Nephron progenitor cell (in vitro differentiated cells): ENCODE data around the gene ATRX.
"Not testable (repeated sequence)": the region's sequence is repeated elsewhere in the genome, so short reads cannot be mapped to it uniquely, and the experiment has no call there.

Experiments used
- DNase-seq: peaks from one replicate; pipeline ENCODE4 v3.0.0; 2021
- H3K27ac Mint-ChIP-seq: 2 replicates; pipeline ENCODE4 v1.8.0; 2021; ENCODE audit warnings: mild to moderate bottlenecking, moderate library complexity, mixed read lengths
- H3K27me3 Mint-ChIP-seq: 2 replicates; pipeline ENCODE4 v1.8.0; 2021; ENCODE audit warnings: mild to moderate bottlenecking, low read depth, mixed read lengths; ENCODE audit not compliant: poor library complexity
- H3K36me3 Mint-ChIP-seq: 2 replicates; pipeline ENCODE4 v1.8.0; 2021; ENCODE audit warnings: low read depth, mixed read lengths
- H3K4me1 Mint-ChIP-seq: 2 replicates; pipeline ENCODE4 v1.8.0; 2021; ENCODE audit warnings: mixed read lengths
- H3K4me3 Mint-ChIP-seq: 2 replicates; pipeline ENCODE4 v1.8.0; 2021; ENCODE audit warnings: mild to moderate bottlenecking, moderate library complexity, mixed read lengths
- H3K9me3 Mint-ChIP-seq: 2 replicates; pipeline ENCODE4 v1.8.0; 2021; ENCODE audit warnings: mild to moderate bottlenecking, moderate library complexity, mixed read lengths
- CTCF ChIP-seq: fragments of 200-600 bp; sonication (generic); IDR thresholded peaks from 2 replicates; pipeline ENCODE4 v1.5.0; 2021; ENCODE audit warnings: antibody characterized with exemption

Gene ATRX

GRCh38 chrX:77622672-77623071, 163.3 kb downstream of the ATRX start:
- Mint-ChIP-seq H3K36me3 (peaks cover 47% of the 10 kb centered on the region), H3K4me1 (peaks cover 16% of the 10 kb centered on the region), H3K27ac (peak overlapping the region; percentile 70), H3K4me3 (no peak overlapping the region), H3K27me3 (no peaks in the 10 kb centered on the region), H3K9me3 (peaks cover 46% of the 10 kb centered on the region)
- DNase-seq = no peak
- TF ChIP-seq CTCF = no peak

GRCh38 chrX:77622233-77622632, 163.8 kb downstream of the ATRX start:
- TF ChIP-seq CTCF = no peak
- no peaks in the 10 kb centered on the region for H3K27me3 Mint-ChIP-seq
- H3K4me3 Mint-ChIP-seq = no peak overlapping the region
- peak overlapping the region; percentile 70 for H3K27ac Mint-ChIP-seq
- peaks cover 16% of the 10 kb centered on the region for H3K4me1 Mint-ChIP-seq
- H3K36me3 Mint-ChIP-seq = peaks cover 46% of the 10 kb centered on the region
- H3K9me3 Mint-ChIP-seq = peaks cover 44% of the 10 kb centered on the region
- DNase-seq = no peak

- Mint-ChIP-seq H3K9me3 (peaks cover 40% of the 10 kb centered on the region), H3K36me3 (peaks cover 42% of the 10 kb centered on the region), H3K4me1 (peaks cover 16% of the 10 kb centered on the region)
- H3K27me3 Mint-ChIP-seq, H3K27ac Mint-ChIP-seq, H3K4me3 Mint-ChIP-seq, DNase-seq: not testable (repeated sequence)
Observed at GRCh38 chrX:77621453-77621852, 164.6 kb downstream of the ATRX start.

- no peak overlapping the region for H3K4me3 Mint-ChIP-seq
- peaks cover 10% of the 10 kb centered on the region for H3K9me3 Mint-ChIP-seq
- H3K27me3 Mint-ChIP-seq = no peaks in the 10 kb centered on the region
- H3K27ac Mint-ChIP-seq = no peak overlapping the region
- H3K36me3 Mint-ChIP-seq = peaks cover 27% of the 10 kb centered on the region
- H3K4me1 Mint-ChIP-seq = peaks cover 2% of the 10 kb centered on the region
- TF ChIP-seq CTCF = no peak
- no peak for DNase-seq
Observed at GRCh38 chrX:77617206-77617605, 168.8 kb downstream of the ATRX start.

- Mint-ChIP-seq H3K27ac (no peak overlapping the region), H3K36me3 (peaks cover 56% of the 10 kb centered on the region)
Observed at GRCh38 chrX:77603635-77604336, 182.2 kb downstream of the ATRX start.

GRCh38 chrX:77597511-77597910, 188.5 kb downstream of the ATRX start:
- no peaks in the 10 kb centered on the region for H3K27me3 Mint-ChIP-seq

More at GRCh38 chrX:77603635-77604336, 182.2 kb downstream of the ATRX start:
- Mint-ChIP-seq H3K27me3 (no peaks in the 10 kb centered on the region), H3K4me1 (no peaks in the 10 kb centered on the region), H3K4me3 (no peak overlapping the region), H3K9me3 (peaks cover 42% of the 10 kb centered on the region)
- TF ChIP-seq CTCF = no peak
- no peak for DNase-seq

More at GRCh38 chrX:77597511-77597910, 188.5 kb downstream of the ATRX start:
- TF ChIP-seq CTCF = no peak
- no peaks in the 10 kb centered on the region for H3K4me1 Mint-ChIP-seq
- H3K27ac Mint-ChIP-seq = peak overlapping the region; percentile 8
- peaks cover 11% of the 10 kb centered on the region for H3K9me3 Mint-ChIP-seq
- H3K36me3 Mint-ChIP-seq = peaks cover 29% of the 10 kb centered on the region
- no peak overlapping the region for H3K4me3 Mint-ChIP-seq
- no peak for DNase-seq
